ENCODE measurements around the gene ZNF423.

DNA sequence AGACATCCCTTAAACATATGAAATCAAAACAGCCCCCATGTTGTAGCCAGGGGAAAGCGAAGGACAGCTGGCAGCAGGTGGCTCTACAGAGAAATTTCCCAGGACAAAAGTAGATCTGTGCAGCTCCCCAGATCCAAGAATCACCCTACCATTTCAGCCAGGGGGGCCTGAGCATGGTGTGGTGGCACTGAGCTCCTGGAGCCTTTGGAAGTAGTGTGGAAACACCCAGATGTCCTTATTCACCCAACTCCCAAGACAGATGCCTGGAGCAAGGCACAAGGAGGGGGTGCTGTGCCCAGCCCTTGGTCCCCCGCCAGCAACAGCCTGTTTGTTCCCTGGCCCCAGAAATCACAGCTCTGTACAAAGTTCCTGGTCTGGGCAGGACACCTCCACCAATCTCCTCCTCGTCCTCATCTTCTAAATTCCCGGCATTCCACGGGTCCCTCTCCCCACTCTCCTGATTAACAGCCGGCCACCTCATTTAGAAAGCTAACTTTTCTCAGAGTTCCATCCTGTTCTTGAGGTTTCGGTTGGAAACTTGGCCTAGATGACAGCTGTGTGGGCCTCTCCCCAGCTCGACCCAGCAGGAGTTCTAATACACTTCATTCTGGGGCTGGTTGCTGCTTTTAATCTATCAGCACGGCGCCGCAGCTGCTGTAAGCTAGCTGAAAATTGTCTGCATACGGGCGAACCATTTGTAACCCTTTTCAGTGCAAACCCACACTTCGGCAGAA lies 291.2 kb downstream of the ZNF423 start:
- TF ChIP-seq, protein P1, sequence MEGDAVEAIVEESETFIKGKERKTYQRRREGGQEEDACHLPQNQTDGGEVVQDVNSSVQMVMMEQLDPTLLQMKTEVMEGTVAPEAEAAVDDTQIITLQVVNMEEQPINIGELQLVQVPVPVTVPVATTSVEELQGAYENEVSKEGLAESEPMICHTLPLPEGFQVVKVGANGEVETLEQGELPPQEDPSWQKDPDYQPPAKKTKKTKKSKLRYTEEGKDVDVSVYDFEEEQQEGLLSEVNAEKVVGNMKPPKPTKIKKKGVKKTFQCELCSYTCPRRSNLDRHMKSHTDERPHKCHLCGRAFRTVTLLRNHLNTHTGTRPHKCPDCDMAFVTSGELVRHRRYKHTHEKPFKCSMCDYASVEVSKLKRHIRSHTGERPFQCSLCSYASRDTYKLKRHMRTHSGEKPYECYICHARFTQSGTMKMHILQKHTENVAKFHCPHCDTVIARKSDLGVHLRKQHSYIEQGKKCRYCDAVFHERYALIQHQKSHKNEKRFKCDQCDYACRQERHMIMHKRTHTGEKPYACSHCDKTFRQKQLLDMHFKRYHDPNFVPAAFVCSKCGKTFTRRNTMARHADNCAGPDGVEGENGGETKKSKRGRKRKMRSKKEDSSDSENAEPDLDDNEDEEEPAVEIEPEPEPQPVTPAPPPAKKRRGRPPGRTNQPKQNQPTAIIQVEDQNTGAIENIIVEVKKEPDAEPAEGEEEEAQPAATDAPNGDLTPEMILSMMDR (conservative IDR thresholded peaks at IDR 0.05; ENCODE audit: low read depth, low read length), result no peak
- no peak for TF ChIP-seq EZH2 (IDR thresholded peaks at IDR 0.05; ENCODE audit: borderline replicate concordance, low read depth, low read length, poor library complexity, severe bottlenecking)
